Mucosa of descending colon (tissue), 3 donors: Measurements from ENCODE around the gene RNF144A. TPM values are rescaled to one million over a fixed set of nuclear protein-coding genes. Genes with fewer than 3 reads are reported as not detected.

Experiments
- ATAC-seq: fragments of 200-7000 bp; cut with Tn5 transposase; one replicate; pipeline ENCODE4 v1.9.1; 2020; ENCODE audit warnings: mild to moderate bottlenecking, moderate library complexity
- DNase-seq, 3 donors: peaks; one replicate each; pipeline ENCODE4 v3.0.0-alpha.2; 2020
- H3K36me3 ChIP-seq: fragments of 200-600 bp; one replicate; pipeline ENCODE4 v1.8.0; 2021; ENCODE audit warnings: low read depth, mild to moderate bottlenecking
- H3K4me1 ChIP-seq: fragments of 200-600 bp; one replicate; pipeline ENCODE4 v1.8.0; 2021; ENCODE audit warnings: low read depth, mild to moderate bottlenecking
- H3K4me3 ChIP-seq: fragments of 200-600 bp; one replicate; pipeline ENCODE4 v1.8.0; 2021; ENCODE audit warnings: mild to moderate bottlenecking
- H3K9me3 ChIP-seq: fragments of 200-600 bp; one replicate; pipeline ENCODE4 v1.8.0; 2021; ENCODE audit warnings: mild to moderate bottlenecking
- CTCF ChIP-seq: fragments of 200-600 bp; IDR thresholded peaks from one replicate; pipeline ENCODE4 v1.8.0; 2022; ENCODE audit warnings: antibody characterized with exemption, mild to moderate bottlenecking
- intact Hi-C, 2 donors: fragments of 100-400 bp; cut with DNase I in 1 of 2; cut with micrococcal nuclease in 1 of 2; formaldehyde crosslinking; loops; one replicate each; pipeline versions ENCODE4 v1.11.0 to v1.11.1; 2022; cut with DNase I, micrococcal nuclease
- total RNA-seq, 3 donors: library from RNA; stranded (reverse); fragmentation: NEBNext Ultra II Directional in 2 of 3; extraction: Animal tissue kit (Norgen Biotek cat#: 25700) in 2 of 3; gene quantifications; one replicate each; pipeline versions ENCODE4 v1.2.1 to v1.2.4, GENCODE V29; 2021 to 2023
- donor health status: DM: no; HTN: no; CAD: no; lungs with moderate emphysema.
- donor health status: DM: no; HTN: no; CAD: no.
- donor health status: DM: no; HTN: yes; CAD: no.

The RNF144A gene
- total RNA-seq, 3 donors from 2014 or later = 14.3 to 18.7 (median 18.3) TPM

- no peak for ATAC-seq
- H3K4me1 ChIP-seq = peaks cover 4% of the 10 kb centered on the region
Measured at GRCh38 chr2:6957031-6957714, 40.0 kb downstream of the RNF144A start.

GRCh38 chr2:6957910-6958615 is 40.9 kb downstream of the RNF144A start:
- H3K9me3 ChIP-seq = no peaks in the 10 kb centered on the region
- no peaks in the 10 kb centered on the region for H3K36me3 ChIP-seq
- intact Hi-C loops = no loop called here
- TF ChIP-seq CTCF = no peak
- DNase-seq (no peak), ATAC-seq (no peak)
- no peak overlapping the region for H3K4me3 ChIP-seq
- peaks cover 4% of the 10 kb centered on the region for H3K4me1 ChIP-seq

More at GRCh38 chr2:6957031-6957714, 40.0 kb downstream of the RNF144A start:
- Histone ChIP-seq H3K4me3 (no peak overlapping the region), H3K9me3 (no peaks in the 10 kb centered on the region), H3K36me3 (no peaks in the 10 kb centered on the region)
- DNase-seq = no peak
- intact Hi-C loops = no loop called here
- no peak for TF ChIP-seq CTCF

GRCh38 chr2:6958616-6959235 is 41.5 kb downstream of the RNF144A start:
- Histone ChIP-seq H3K9me3 (no peaks in the 10 kb centered on the region), H3K36me3 (no peaks in the 10 kb centered on the region), H3K4me3 (no peak overlapping the region), H3K4me1 (peaks cover 4% of the 10 kb centered on the region)
- intact Hi-C loops = no loop called here
- TF ChIP-seq CTCF = no peak
- no peak for DNase-seq
- ATAC-seq = no peak

- Histone ChIP-seq H3K4me1 (peaks cover 4% of the 10 kb centered on the region), H3K9me3 (no peaks in the 10 kb centered on the region), H3K4me3 (no peak overlapping the region), H3K36me3 (no peaks in the 10 kb centered on the region)
- DNase-seq (no peak), ATAC-seq (no peak)
- no peak for TF ChIP-seq CTCF
- intact Hi-C loops = no loop called here
Measured at GRCh38 chr2:6959751-6960150, 42.5 kb downstream of the RNF144A start.

GRCh38 chr2:6960659-6961058 is 43.4 kb downstream of the RNF144A start:
- Histone ChIP-seq H3K4me1 (peaks cover 4% of the 10 kb centered on the region), H3K9me3 (no peaks in the 10 kb centered on the region), H3K4me3 (no peak overlapping the region), H3K36me3 (no peaks in the 10 kb centered on the region)
- ATAC-seq (peak; percentile 60), DNase-seq (peak in 1 of 3 donors; percentile 29)
- intact Hi-C loops = no loop called here
- TF ChIP-seq CTCF = no peak
